Erythroblast (primary cell): ENCODE data around the gene KHDRBS2.

Experiments used
- DNase-seq, 2 experiments: peaks; one replicate each; lab custom pipeline; 2025; lab: John Stamatoyannopoulos, UW
- GATA1 ChIP-seq: IDR thresholded peaks from 2 replicates; pipeline ENCODE4 v1.6.1; 2011; ENCODE audit warnings: low read depth, mild to moderate bottlenecking, control low read depth, low read length, moderate library complexity
- POLR2A ChIP-seq: IDR thresholded peaks from 2 replicates; pipeline ENCODE4 v1.6.1; 2011; ENCODE audit warnings: mild to moderate bottlenecking, low read length

The KHDRBS2 gene

GRCh38 chr6:61909486-61909885 lies 376.5 kb downstream of the KHDRBS2 start:
- TF ChIP-seq GATA1, result no peak
- TF ChIP-seq POLR2A, result no peak
- DNase-seq, result no peak

DNA sequence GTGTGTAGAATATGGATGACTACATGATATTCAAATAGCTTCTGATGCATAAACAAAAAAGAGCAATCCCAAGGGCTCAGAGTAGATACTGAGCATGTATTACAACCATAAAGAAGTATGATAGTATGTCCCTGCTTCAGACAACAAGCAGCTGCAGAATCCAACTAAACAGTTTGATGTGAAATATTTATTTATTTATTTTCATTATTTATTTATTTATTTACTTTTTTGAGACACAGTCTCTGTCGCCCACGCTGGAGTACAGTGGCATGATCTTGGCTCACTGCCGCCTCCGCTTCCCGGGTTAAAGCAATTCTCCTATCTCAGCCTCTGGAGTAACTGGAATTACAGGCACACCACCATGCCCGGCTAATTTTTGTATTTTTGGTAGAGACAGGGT lies 384.3 kb downstream of the KHDRBS2 start:
- DNase-seq, result no peak
- no peak for TF ChIP-seq GATA1

GRCh38 chr6:61894536-61894935 lies 391.5 kb downstream of the KHDRBS2 start:
- no peak for DNase-seq
- no peak for TF ChIP-seq POLR2A
- TF ChIP-seq GATA1, result no peak

GRCh38 chr6:61887423-61887822 lies 398.6 kb downstream of the KHDRBS2 start:
- no peak for TF ChIP-seq GATA1
- TF ChIP-seq POLR2A, result no peak
- no peak for DNase-seq

GRCh38 chr6:61886608-61887259 lies 399.3 kb downstream of the KHDRBS2 start:
- TF ChIP-seq GATA1 (no peak), POLR2A (no peak)
- DNase-seq, result no peak

GRCh38 chr6:61869632-61870400 lies 416.2 kb downstream of the KHDRBS2 start:
- no peak for DNase-seq
- TF ChIP-seq POLR2A, result no peak
- TF ChIP-seq GATA1, result no peak

DNA sequence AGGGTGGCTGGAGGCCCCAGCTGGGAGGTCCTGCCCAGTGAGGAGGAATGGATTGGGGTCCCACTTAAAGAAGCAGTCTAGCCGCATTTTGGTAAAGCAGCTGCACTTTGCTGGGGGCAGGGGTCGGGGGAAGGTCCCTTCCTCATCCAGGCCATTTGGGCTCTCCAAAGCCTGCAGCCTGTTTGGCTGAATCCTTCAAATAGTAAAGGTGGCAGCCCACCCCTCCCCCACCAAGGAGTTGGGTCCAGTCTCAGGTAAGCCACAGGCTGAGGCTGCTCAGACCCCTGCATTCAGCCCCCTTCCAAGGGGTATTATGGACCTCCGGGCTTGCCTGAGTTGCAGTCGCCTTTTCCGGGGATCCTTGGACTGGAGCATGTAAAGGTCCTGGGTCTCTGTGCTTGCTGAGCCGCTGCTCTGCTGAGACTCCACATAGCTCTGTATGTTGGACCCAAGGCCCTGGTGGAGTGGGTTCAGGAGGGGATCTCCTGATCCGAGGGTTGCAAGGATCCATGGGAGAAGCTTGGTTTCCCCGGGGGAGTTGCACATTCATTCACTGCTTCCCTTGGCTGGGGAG lies 417.4 kb downstream of the KHDRBS2 start:
- no peak for DNase-seq
- TF ChIP-seq GATA1 (no peak), POLR2A (no peak)

DNA sequence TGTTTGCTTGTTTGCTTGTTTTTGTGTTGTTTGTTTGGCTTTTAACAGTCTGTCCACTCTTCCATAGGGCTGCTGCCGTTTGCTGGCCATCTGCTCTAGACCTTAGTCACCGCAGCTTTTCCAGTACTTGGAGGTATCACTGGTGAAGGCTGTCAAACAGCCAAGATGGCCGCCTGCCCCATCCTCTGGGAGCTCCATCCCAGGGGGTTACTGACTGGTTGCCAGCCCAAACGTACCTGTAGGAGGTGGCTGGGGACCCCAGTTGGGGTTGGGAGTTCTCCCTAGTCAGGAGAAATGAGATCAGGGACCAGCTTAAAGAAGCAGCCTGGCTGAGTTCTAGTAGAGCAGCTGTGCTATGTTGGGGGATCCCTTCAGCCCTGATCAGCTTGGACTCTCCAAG lies 418.4 kb downstream of the KHDRBS2 start:
- DNase-seq, result no peak
- TF ChIP-seq GATA1, result no peak
- TF ChIP-seq POLR2A, result no peak

DNA sequence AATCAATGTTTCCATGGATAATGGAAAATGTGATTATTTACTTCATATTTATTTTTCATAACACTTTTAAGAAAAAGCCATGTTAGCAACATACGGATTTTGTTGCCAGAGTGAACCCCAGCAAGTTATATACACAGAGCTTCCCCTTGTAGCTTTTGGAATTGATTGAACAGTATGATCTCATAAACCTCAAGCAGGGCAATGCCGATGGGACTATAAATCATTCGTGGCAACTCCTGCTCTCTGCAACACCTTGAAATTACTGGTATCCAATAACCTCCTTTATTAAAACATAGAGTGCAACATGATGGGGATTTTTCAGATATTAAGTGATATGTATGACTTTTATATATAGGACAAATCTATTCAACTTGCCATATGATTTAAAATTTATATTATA lies 428.5 kb downstream of the KHDRBS2 start:
- TF ChIP-seq POLR2A, result no peak
- TF ChIP-seq GATA1, result no peak
- DNase-seq, result no peak

DNA sequence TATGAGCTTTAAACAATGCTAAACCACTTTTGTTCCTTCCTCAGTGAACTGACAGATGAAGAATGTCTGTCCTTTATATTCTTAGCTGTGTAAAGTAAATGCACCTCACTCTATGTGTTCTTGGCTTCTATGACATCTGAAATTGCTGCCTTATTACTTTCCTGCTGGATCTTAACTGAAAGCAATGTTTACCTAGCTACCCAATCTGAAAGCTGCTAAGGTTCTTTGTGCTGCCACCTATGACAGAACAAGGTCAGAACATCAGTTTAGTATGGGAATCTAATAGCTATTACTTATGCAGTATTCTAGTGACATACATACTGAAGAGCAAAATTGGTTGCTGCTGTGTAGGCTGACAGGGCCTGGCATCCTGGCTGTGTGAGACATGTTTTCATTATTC lies 444.1 kb downstream of the KHDRBS2 start:
- TF ChIP-seq GATA1, result no peak
- no peak for TF ChIP-seq POLR2A
- no peak for DNase-seq

DNA sequence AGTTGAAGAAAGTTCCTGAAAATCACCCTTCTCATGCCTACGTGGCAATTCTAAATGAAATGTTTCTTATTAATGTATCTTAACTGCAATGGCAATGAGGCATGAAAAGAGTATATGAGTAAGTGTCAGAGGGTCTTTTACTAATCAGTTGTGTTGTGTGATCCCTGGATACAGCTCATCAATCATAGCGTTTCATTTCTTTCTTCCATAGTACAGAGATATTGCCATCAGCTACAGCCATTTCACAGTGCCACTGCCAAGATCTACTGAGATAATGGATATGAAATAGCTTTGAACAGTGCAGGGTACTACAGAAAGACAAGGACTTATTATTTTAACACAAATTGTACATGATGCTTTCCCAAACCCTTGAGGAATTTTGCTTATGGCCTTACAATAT lies 450.8 kb downstream of the KHDRBS2 start:
- DNase-seq, result no peak
- TF ChIP-seq POLR2A (no peak), GATA1 (no peak)

DNA sequence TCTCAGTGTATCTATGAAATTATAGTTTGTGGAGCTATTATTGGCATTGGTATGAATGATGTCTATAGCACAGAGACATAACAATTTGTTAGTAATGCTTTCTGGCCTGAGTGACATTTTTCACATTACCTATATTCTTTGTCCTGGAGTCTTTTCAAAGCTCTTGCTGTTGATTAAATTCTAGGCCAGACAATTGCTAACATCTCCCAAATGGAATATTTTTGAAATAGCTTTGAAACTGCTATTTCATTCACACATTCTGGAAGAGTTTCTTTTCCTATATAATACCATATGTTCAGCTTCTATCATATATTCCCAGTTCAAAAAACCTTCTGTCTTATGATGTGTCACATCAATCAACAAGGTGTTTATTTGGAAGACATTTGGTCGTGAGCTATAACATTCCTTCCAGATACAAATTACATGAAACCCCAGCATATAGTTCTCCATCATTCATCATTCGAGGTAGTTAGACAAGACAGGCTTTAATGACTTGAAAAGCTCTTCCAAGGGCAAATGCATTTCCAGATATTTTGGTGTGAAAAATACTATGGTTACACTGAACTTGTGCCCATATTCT lies 452.8 kb downstream of the KHDRBS2 start:
- DNase-seq, result no peak
- no peak for TF ChIP-seq GATA1
- TF ChIP-seq POLR2A, result no peak

DNA sequence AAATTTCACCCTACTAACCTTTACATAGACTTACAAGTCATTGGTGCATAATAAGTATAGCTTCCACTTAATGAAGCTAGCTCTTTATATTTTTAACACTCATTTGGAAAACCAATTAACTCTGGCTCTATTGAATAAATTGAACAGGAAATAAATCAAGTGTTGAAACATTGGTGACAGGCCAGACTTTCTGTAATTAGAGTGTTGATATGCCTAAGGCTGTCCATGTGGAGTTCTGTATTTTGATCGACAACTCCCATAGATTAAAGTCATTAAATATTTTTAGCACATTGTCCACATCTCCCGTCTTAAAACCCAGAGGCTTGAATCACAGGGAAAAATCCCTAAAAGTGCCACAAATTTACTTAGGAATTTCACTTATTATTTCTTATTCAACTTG lies 468.3 kb downstream of the KHDRBS2 start:
- TF ChIP-seq POLR2A, result no peak
- TF ChIP-seq GATA1, result no peak
- DNase-seq, result no peak

DNA sequence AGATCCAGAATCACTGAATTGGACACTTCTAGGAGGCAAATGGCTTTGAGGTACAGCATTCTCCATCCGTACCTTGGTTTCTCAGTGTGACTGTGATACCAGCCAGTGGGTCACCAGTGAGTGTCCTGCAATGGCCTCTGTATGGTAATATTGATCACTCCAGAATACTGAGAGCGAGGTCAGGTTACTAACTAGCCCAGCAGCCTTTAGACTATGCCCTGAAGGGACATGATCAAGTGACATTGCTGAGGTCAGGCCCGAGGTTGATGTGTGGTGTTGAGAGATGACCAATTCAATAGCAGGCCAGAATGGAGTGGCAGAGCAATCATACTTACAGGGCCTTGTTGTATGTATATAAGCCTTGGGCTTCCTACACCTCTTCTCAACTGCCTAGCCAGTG lies 476.0 kb downstream of the KHDRBS2 start:
- DNase-seq, result no peak
- TF ChIP-seq GATA1 (no peak), POLR2A (no peak)
